Adrenal gland (tissue), 5 donors: Measurements from ENCODE around the gene ITM2C.

Source experiments
- POLR2A ChIP-seq, 2 donors: fragments of 450-650 bp; IDR thresholded peaks; one replicate each; pipeline ENCODE4 v1.6.1; 2017; ENCODE audit warnings: antibody characterized with exemption in 2 of 2, mild to moderate bottlenecking in 2 of 2, moderate library complexity in 1 of 2
- TF ChIP-seq, protein P1 (sequence below), 6 experiments: fragments of 450-650 bp in 4 of 6; fragments of 200-600 bp in 2 of 6; sonication (generic) in 1 of 6; IDR thresholded peaks; 1 replicate in 5 of 6; 2 replicates in 1 of 6; pipeline versions ENCODE4 v1.5.1 to v1.8.0; 2016 to 2021; ENCODE audit warnings: antibody characterized with exemption in 6 of 6, mild to moderate bottlenecking in 2 of 6, moderate library complexity in 1 of 6
- donor health status: DM: no; HTN: no; CAD: no.

DNA sequence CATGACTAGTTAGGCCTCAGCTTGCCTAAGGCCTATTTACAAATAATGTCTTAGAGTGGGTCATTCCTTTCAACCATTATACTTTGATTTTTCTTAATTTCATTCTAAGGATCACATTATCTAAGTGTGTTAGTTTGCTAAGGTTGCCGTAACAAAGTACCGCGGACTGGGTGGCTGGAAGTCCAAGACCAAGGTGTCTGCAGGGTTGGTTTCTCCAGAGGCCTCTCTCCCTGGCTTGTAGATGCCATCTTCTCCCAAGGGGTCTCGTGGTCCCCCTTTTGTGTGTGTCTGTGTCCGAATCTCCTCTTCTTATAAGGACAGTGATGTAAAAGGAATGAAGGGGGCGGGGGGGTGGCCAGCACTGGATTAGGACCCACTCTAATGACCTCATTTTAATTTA lies 18.4 kb upstream of the ITM2C start:
- TF ChIP-seq, protein P1, sequence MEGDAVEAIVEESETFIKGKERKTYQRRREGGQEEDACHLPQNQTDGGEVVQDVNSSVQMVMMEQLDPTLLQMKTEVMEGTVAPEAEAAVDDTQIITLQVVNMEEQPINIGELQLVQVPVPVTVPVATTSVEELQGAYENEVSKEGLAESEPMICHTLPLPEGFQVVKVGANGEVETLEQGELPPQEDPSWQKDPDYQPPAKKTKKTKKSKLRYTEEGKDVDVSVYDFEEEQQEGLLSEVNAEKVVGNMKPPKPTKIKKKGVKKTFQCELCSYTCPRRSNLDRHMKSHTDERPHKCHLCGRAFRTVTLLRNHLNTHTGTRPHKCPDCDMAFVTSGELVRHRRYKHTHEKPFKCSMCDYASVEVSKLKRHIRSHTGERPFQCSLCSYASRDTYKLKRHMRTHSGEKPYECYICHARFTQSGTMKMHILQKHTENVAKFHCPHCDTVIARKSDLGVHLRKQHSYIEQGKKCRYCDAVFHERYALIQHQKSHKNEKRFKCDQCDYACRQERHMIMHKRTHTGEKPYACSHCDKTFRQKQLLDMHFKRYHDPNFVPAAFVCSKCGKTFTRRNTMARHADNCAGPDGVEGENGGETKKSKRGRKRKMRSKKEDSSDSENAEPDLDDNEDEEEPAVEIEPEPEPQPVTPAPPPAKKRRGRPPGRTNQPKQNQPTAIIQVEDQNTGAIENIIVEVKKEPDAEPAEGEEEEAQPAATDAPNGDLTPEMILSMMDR (IDR thresholded peaks at IDR 0.05), result no peak
- TF ChIP-seq POLR2A (IDR thresholded peaks at IDR 0.05), result no peak
